Subcutaneous adipose tissue (tissue), 4 donors: ENCODE results near the gene RNF34. TPM values are rescaled to one million over a fixed set of nuclear protein-coding genes. Genes with fewer than 3 reads are reported as not detected.

ENCODE experiments used
- CTCF ChIP-seq: fragments of 450-650 bp; IDR thresholded peaks from one replicate; pipeline ENCODE4 v1.5.1; 2016; ENCODE audit warnings: low read depth, mild to moderate bottlenecking, control low read depth, antibody characterized with exemption, moderate library complexity
- total RNA-seq, 4 donors: library from RNA; depleted of rRNA; stranded (reverse); fragments of >200 nt; gene quantifications; one replicate each; pipeline ENCODE4 v1.1.0, GENCODE V29; 2016

RNF34 gene
- total RNA-seq, 4 donors from 2014 or later, result 28.7 to 37.2 (median 35.5) TPM

- no peak for TF ChIP-seq CTCF
Measured at GRCh38 chr12:121461048-121461447, 61.1 kb downstream of the RNF34 start.

- TF ChIP-seq CTCF, result no peak
Measured at GRCh38 chr12:121464331-121464730, 64.4 kb downstream of the RNF34 start.

- no peak for TF ChIP-seq CTCF
Measured at GRCh38 chr12:121465921-121466793, 66.2 kb downstream of the RNF34 start.

GRCh38 chr12:121466794-121467637 lies 67.1 kb downstream of the RNF34 start:
- no peak for TF ChIP-seq CTCF

GRCh38 chr12:121467638-121468498 lies 68.0 kb downstream of the RNF34 start:
- no peak for TF ChIP-seq CTCF

GRCh38 chr12:121468499-121468801 lies 68.5 kb downstream of the RNF34 start:
- TF ChIP-seq CTCF, result no peak
